GM19099 (cell line): Measurements from ENCODE around the gene DGAT2.
A peak's percentile ranks its signal among the peaks of the same experiment; 100 is the strongest.

ENCODE experiments used
- POLR2A ChIP-seq: IDR thresholded peaks from 3 replicates; pipeline ENCODE4 v1.6.1; 2011; ENCODE audit warnings: low read depth; ENCODE audit not compliant: insufficient read length; ENCODE audit errors: extremely low read depth

Gene DGAT2

DNA sequence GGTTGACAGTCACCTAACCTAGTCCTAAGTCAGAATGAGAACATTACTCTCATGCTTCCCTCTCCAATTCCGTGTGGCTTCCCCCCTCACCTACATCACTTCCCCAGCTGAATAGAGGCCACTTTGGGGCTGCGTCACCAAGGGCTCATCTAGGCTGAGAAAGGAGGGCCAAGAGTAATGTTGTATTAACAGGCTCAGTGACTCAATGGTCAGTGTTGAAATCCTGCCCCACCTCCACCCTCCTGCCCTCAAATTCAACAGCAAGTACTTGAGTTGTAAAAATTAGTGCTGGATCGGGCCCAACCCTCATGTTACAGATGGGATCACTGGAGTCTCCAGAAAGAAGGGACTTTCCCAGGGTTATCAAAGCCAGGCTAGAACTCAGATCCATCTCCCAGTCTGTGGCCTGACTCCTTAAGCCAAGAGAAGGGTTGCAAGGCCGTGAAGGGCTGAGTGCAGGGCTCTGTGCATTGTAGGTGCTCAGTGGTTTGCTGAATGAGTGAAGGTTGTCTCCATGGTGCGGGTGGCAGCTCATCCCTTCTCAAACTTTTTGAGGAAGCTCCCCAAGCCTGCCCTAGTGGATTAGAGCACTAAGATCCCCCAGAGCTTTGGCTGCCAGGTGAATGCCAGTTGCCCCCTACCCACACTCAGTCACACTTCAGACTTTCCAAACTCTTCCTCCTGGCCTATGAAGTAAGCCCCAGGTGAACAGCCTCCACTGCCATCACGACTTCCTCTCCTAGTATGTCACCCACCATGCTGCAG, 3.2 kb downstream of the DGAT2 start:
- TF ChIP-seq POLR2A = no peak

DNA sequence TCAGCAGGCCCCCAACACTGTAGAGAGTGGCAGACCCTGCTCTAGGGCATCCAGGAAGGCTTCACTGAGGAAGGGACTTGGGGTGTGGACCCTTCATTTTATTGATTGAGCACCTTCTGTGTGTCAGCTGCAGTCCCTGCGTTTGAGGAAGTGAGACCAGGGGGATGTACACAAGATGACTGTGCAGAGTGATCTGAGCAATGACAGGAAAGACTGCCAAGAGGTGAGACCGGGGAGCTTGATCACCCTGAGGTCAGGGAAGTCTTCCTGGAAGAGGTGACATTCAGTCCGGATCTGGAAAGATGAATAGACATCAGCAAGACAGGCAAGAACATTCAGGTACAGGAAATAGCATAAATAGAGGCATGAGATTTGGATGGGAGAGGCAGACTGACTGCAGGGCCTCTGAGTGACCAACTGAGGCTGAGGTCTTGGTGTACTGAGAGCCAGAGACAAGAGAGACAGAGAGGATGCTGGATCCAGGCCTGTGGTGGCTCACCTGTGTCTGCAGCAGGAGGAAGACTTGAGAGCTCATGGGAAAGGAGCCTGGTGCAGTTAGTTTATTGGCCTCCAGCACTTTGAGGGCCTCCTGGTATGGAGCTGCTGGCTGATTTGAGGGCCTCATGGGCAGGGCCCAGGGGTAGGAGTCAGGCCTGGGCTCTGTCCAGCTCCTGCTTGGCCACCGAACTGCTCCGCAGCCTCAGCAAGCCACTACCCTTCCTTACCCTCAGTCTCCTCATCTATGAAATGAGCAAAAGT, 5.2 kb downstream of the DGAT2 start:
- peak; percentile 35 for TF ChIP-seq POLR2A

DNA sequence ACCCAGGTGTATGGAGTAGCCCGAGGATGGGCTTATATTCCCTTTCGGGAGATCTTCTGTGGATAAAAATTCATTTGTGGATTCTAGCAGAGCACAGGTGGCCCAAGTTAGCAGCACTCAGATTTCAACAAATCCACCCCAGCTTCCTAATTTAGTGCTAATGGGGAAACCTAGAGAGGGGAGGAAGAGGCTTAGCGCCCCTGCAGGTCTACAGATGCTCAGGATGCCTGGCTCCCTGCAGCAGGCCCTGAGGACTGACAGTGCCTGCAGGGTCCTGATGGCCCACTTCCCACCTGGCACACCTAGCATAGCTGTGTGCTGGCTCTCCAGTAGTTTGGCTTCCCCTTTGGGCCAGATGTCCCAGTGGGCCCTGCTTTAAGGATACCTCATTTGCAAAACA, 6.5 kb downstream of the DGAT2 start:
- no peak for TF ChIP-seq POLR2A

DNA sequence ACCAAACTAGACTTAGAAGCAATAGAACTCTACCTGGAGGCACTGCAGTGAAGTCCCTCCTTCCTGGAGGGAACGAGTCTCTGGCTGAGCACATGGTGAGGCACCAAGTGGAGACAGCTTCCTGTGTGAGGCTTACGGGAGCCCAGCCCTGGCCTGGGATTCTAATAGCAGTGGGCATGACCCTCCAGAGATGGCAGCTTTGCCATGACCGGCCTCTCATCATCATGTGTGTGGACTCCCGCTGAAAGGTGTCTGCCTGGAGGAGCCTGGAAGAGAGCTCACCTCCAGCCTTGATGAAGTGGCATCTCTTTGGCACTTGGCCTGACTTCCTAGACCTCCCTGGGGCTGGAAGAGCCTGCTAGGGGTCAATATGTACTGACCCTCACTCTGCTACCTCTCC, 8.0 kb downstream of the DGAT2 start:
- TF ChIP-seq POLR2A = no peak

DNA sequence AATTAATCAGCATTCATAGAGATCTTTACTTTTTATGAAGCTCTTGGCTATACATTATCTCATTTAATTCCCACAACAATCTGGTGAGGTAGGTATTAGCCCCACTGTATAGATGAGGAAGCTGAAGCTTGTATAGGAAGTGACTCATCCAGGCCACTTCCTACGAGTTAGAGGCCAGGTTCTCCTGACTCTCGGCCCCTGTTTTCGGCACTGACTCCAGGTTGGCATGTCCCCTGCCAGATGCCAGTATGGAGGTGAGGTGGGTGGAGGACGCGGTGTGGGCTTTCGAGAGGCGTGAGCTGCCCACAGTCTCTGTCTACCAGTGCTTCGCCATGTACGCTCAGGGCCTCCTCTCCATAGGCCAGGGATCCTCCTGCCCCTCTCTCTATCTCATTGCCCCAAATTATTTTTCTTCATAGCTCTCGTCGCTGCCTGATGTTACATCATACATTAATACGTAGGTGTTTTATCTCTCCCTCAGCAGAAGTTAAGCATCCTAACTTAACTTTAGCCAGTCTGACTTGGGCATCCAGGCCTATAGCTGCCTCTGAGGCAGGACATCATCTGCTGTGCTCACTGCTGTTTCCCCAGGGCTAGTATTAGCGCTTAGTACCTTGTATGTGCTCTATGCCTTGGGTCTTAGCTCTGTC, 9.0 kb downstream of the DGAT2 start:
- no peak for TF ChIP-seq POLR2A

DNA sequence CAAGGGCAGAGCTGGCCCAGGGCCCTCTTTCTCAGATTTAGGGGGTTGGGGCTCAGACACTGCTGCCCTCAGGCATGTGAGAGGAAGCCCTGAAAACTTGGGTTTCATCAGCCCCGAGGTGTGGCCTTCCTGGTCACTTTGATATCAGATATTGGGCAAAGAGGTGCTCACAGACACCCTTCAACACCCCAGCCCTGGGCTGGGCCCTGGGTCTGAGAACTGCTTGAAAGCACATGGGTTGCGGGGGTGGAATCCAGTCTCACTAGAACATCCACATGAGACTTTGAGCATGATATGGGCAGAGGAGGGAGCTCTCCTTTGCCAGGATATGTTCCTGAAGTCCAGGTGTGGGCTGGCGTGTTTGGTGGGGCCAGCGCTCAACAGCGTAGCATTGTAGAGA, 10.4 kb downstream of the DGAT2 start:
- TF ChIP-seq POLR2A = no peak

DNA sequence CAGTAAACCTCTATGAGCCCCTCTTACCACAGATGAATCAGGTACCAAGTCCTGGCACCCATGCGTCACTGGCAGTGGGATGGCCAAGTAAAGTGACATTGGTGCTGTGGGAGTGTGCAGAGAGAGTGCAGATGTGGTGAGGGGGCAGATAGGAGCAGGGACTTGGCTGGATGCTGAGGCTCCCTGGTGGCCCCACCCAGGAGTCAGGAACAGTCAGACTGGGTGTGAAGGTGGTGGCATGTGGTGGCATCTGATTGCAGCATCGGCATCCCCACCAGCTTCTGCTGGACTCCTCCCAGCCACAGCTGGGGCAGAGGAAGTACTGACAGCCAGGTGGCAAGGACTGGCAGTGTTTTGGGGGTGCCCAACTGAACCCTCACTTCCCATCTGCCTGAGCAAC, 11.4 kb downstream of the DGAT2 start:
- TF ChIP-seq POLR2A = no peak

DNA sequence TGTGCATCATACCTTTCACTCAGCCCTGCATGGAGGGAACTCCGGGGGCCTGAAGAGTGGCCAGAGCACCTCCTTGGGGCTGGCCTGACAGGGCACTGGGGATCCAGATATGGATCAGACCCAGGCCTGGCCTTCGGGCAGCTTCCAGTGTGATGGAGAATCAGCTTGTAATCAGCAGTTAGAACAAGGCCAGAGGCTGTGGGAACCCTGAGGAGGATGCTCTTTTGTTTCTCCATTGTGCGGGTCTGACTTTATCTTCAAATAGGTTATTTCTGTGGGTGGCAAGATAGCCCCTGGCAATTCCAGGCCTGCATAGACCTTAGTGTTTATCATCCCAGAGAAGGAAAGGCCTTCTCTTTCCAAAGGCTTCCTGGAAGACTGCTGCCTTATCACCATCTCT, 12.3 kb downstream of the DGAT2 start:
- no peak for TF ChIP-seq POLR2A

DNA sequence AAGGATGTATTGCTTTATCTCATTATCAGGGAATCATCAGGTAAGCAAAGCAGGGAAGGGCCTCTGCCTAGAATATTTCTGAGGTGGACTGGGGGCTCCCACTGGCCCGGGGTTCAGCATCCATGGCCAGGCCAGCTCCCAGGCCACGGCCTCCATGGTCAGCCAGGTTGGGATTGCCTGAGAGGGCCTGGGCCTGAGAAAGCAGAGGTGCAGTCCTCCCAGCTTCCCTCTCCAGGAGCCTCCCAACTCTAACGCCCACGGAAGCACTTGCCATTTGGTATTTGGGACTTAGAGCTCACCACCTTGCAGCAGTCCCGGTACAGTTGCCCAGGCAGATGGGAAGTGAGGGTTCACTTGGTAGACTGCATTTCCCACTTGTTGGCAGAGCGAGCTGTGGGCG, 12.7 kb downstream of the DGAT2 start:
- no peak for TF ChIP-seq POLR2A

DNA sequence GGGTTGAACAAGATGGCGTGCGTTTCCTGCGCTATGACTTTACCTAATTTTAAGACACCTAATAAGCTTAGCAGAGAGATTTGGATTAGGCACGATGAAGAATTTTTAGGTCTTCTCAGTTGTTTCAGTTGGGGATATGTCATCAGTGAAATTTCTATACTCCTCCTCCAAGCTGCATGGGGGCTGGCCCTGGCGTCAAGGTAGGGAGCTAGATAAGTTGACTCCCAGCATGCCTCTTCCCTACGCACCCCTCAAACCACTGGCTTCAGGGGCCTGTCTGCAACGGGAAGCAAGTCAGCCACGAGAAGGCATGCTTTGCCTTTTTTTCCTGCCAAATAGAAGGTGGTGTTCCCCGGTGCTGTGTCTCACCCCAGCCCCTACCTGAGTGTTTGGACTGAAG, 13.3 kb downstream of the DGAT2 start:
- TF ChIP-seq POLR2A = no peak

DNA sequence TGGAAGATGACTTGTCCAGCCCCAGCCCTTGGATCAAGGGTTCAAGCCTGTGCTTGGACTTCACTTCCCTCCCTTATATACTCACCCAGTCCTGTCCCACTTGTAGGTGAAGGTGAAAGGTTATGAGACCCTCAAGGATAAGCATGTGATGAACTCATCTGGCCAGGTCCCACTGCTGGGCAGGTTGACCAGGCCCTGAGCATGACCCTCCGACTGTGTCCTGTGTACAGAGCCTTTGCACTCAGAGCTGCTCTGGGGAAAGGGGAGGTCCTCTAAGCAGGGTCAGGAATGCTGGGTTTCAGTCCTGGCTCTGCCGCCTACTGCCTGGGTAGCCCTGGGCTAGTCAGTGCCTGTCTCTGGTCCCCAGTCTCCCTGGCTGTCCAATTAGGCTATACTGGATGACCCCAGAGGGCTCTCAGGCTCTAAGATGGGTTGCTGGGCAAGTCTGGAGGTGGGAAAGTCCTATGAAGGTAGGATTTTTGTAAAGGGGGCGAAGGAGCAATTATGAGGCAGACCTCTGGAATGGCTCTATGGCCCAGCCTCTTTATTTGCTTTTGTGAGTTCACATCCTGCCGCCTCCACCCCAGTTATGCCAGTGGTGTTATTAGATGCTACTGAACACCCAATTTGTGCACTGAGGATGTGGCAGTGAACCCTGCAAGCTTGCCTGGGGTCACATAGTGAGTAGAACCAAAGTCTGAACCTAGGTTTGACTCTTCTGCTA, 14.1 kb downstream of the DGAT2 start:
- no peak for TF ChIP-seq POLR2A

DNA sequence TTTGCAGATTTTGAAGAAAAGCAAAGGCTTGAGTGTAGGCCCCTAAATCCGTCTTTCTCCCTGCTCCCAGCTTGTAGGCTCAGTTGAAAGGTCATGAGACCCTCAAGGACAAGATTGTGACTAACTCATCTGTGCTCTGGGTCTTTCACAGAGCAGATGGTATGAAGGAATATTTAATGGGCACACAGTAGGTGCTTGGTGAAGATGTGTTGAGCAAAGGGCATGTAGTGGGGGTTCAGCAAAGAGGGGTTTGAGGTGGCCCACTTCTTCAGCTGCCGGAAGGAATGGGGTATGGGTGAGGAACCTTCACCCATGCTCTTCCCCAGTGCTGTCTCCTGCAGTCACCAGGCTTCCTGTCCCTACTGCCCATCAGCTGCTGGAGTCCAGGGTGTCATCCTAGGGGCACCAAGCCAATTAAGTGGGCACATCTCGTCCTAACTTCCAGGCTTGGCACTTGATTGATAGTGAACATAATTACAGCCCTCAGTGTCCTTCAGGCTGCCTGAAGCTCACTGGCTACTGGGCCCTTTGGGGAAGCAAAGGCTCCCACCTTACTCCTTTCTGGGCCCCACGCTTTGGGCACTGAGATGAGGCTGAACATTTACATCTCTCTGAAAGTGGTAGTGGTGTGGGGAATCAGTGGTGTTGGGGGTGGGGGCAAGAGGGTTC, 15.0 kb downstream of the DGAT2 start:
- TF ChIP-seq POLR2A = no peak

DNA sequence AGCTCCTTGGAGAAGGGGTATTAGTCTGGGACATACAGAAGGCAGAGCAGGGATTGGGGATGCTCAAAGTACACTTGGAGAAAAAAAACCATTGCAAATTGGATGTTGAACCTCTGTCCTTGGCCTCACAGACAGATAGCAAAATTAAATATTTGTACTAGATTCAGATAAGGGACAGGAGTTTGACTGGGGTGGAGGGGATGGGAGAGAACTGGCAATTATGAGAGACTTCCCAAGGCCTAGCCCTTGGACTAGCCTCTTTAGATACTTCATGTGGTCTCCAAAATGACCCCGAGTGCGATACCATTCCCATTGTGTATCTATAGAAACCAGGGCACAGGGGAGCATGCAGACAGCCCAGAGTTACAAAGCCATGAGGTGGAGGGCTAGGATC, 15.5 kb downstream of the DGAT2 start:
- no peak for TF ChIP-seq POLR2A

DNA sequence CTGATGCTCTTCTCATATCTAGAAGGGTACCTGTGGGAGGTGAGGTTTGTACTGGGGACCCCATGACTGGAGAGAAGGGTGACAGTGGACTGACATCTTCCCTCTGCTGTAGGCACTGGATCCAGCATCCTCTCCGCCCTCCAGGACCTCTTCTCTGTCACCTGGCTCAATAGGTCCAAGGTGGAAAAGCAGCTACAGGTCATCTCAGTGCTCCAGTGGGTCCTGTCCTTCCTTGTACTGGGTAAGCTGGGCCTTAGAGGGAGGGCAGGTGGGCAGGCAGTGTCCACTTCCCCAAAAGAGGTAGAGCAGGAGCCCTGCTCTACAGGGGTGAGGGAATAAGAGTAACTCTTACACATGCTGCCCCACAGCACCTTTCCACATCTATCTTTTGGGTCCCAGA, 15.9 kb downstream of the DGAT2 start:
- TF ChIP-seq POLR2A = no peak

DNA sequence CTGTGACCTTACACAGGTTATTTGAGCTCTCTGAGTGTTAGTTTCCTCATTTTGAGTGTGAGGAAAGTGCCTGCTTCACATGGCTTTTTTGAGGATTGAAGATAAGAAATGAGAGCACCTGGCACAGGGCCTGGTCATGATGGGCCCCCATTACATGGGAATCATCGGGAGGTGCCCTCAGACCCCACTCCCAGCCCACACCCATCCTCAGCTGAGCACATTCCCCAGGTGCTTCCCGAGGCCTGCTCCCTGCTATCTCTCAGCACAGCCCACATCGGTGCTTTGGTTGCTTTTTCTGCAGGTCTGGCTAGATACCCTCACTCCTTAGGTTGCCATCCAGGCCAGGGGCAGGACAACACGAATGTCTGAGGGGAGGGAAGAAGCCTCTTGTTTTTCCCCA, 16.6 kb downstream of the DGAT2 start:
- TF ChIP-seq POLR2A = no peak

DNA sequence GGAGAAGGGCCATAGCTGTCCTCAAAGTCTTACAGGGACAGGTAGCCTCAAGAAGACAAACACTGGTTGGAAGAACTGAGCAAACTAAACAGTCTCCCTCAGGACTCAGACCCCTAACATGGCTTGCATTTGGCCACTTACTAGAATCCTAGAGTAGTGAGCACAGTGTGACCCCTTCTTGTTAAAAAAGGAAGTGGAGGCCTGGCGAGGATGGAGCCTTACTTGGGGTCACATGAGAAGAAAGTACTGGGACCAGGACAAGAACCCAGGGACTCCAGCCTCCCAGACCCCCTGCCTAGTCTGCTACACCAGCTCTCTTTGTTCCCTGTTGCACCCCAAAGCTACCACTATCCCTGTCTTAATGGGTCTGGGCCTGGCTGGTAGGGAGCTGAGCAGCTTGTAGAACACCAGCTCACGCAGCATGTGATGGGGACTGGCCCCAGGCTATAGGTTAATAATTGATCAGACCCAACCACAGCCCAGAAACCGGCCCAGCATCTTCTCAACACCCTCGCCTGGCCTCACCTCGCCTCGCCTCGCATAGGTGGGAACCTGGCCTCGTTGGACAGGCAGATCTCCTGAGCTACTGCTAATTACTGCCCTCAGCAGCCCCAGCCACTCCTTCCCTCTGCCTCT, 17.6 kb downstream of the DGAT2 start:
- no peak for TF ChIP-seq POLR2A
